Right atrium auricular region (tissue), 2 donors: ENCODE results near the gene JPH3. TPM values are rescaled to one million over a fixed set of nuclear protein-coding genes. Genes with fewer than 3 reads are reported as not detected.

Source experiments
- DNase-seq: peaks from one replicate; pipeline ENCODE4 v3.0.0-alpha.2; 2019; ENCODE audit warnings: low spot score
- H3K27ac ChIP-seq, 2 donors: fragments of 200-600 bp; sonication (generic); 1 replicate in 1 of 2; 2 replicates in 1 of 2; pipeline ENCODE4 v1.5.1; 2016 to 2019
- H3K27me3 ChIP-seq, 2 donors: fragments of 200-600 bp; sonication (generic); one replicate each; pipeline versions ENCODE4 v1.5.1 to v1.6.0; 2017 to 2019
- H3K36me3 ChIP-seq: fragments of 200-600 bp; sonication (generic); one replicate; pipeline ENCODE4 v1.5.1; 2016
- H3K4me1 ChIP-seq, 2 donors: fragments of 200-600 bp; sonication (generic); one replicate each; pipeline versions ENCODE4 v1.5.1 to v1.6.0; 2017 to 2019
- H3K4me3 ChIP-seq, 2 donors: fragments of 200-600 bp; sonication (generic); 1 replicate in 1 of 2; 2 replicates in 1 of 2; pipeline ENCODE4 v1.5.1; 2017 to 2019; ENCODE audit warnings: mild to moderate bottlenecking in 1 of 2, moderate library complexity in 1 of 2
- H3K9me3 ChIP-seq, 2 donors: fragments of 200-600 bp; sonication (generic); one replicate each; pipeline ENCODE4 v1.5.1; 2019
- CTCF ChIP-seq, 2 donors: fragments of 200-600 bp; sonication (generic); IDR thresholded peaks; one replicate each; pipeline ENCODE4 v1.5.1; 2019; ENCODE audit warnings: antibody characterized with exemption in 2 of 2
- total RNA-seq, 2 donors: library from RNA; depleted of rRNA; stranded (reverse); fragments of >200 nt; gene quantifications; one replicate each; pipeline ENCODE4 v1.1.0, GENCODE V29; 2016

Gene JPH3
- total RNA-seq, 2 donors from 2014 or later = 0.08 to 0.11 TPM

GRCh38 chr16:87698676-87699199, 96.4 kb downstream of the JPH3 start:
- peaks cover 2% of the 10 kb centered on the region for H3K36me3 ChIP-seq

GRCh38 chr16:87700406-87701077, 98.2 kb downstream of the JPH3 start:
- Histone ChIP-seq H3K27me3 (no peaks in the 10 kb centered on the region), H3K27ac (no peak overlapping the region), H3K9me3 (no peaks in the 10 kb centered on the region), H3K4me3 (no peak overlapping the region), H3K36me3 (peaks cover 4% of the 10 kb centered on the region), H3K4me1 (no peaks in the 10 kb centered on the region)
- TF ChIP-seq CTCF (IDR thresholded peaks at IDR 0.05) = no peak
- DNase-seq = no peak

More at GRCh38 chr16:87698676-87699199, 96.4 kb downstream of the JPH3 start:
- Histone ChIP-seq H3K4me1 (no peaks in the 10 kb centered on the region), H3K4me3 (no peak overlapping the region), H3K27ac (no peak overlapping the region), H3K27me3 (no peaks in the 10 kb centered on the region), H3K9me3 (no peaks in the 10 kb centered on the region)
- no peak for TF ChIP-seq CTCF (IDR thresholded peaks at IDR 0.05)
- no peak for DNase-seq

GRCh38 chr16:87701078-87701460, 98.8 kb downstream of the JPH3 start:
- Histone ChIP-seq H3K27ac (no peak overlapping the region), H3K4me3 (no peak overlapping the region), H3K4me1 (no peaks in the 10 kb centered on the region), H3K27me3 (no peaks in the 10 kb centered on the region), H3K9me3 (no peaks in the 10 kb centered on the region), H3K36me3 (peaks cover 4% of the 10 kb centered on the region)
- no peak for TF ChIP-seq CTCF (IDR thresholded peaks at IDR 0.05)
- DNase-seq = no peak

- Histone ChIP-seq H3K9me3 (no peaks in the 10 kb centered on the region), H3K4me1 (no peaks in the 10 kb centered on the region), H3K27ac (no peak overlapping the region), H3K4me3 (no peak overlapping the region), H3K36me3 (peaks cover 4% of the 10 kb centered on the region), H3K27me3 (no peaks in the 10 kb centered on the region)
- no peak for TF ChIP-seq CTCF (IDR thresholded peaks at IDR 0.05)
- DNase-seq = no peak
Measured at GRCh38 chr16:87701505-87701921, 99.2 kb downstream of the JPH3 start.

- H3K27ac ChIP-seq = no peak overlapping the region
- no peaks in the 10 kb centered on the region for H3K27me3 ChIP-seq
- no peak overlapping the region for H3K4me3 ChIP-seq
- peak in 1 of 2 donors; percentile 46 for TF ChIP-seq CTCF (IDR thresholded peaks at IDR 0.05)
- H3K4me1 ChIP-seq = no peaks in the 10 kb centered on the region
- H3K9me3 ChIP-seq = no peaks in the 10 kb centered on the region
- no peak for DNase-seq
- peaks cover 5% of the 10 kb centered on the region for H3K36me3 ChIP-seq
Measured at GRCh38 chr16:87702325-87702811, 100.1 kb downstream of the JPH3 start.
